Activated T-helper 9 cell treated with anti-CD3 and anti-CD28 coated beads, Interleukin-2, amount 50 U/mL, for 16 hours (primary cell): ENCODE results near the gene ZNF608.

Experiments
- DNase-seq: peaks from one replicate; pipeline ENCODE4 v3.0.0-alpha.2; 2020; ENCODE audit warnings: low read depth

Gene ZNF608, protein sequence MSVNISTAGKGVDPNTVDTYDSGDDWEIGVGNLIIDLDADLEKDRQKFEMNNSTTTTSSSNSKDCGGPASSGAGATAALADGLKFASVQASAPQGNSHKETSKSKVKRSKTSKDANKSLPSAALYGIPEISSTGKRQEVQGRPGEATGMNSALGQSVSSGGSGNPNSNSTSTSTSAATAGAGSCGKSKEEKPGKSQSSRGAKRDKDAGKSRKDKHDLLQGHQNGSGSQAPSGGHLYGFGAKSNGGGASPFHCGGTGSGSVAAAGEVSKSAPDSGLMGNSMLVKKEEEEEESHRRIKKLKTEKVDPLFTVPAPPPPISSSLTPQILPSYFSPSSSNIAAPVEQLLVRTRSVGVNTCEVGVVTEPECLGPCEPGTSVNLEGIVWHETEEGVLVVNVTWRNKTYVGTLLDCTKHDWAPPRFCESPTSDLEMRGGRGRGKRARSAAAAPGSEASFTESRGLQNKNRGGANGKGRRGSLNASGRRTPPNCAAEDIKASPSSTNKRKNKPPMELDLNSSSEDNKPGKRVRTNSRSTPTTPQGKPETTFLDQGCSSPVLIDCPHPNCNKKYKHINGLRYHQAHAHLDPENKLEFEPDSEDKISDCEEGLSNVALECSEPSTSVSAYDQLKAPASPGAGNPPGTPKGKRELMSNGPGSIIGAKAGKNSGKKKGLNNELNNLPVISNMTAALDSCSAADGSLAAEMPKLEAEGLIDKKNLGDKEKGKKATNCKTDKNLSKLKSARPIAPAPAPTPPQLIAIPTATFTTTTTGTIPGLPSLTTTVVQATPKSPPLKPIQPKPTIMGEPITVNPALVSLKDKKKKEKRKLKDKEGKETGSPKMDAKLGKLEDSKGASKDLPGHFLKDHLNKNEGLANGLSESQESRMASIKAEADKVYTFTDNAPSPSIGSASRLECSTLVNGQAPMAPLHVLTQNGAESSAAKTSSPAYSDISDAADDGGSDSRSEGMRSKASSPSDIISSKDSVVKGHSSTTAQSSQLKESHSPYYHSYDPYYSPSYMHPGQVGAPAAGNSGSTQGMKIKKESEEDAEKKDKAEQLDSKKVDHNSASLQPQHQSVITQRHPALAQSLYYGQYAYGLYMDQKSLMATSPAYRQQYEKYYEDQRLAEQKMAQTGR (N-terminal part only)

DNA sequence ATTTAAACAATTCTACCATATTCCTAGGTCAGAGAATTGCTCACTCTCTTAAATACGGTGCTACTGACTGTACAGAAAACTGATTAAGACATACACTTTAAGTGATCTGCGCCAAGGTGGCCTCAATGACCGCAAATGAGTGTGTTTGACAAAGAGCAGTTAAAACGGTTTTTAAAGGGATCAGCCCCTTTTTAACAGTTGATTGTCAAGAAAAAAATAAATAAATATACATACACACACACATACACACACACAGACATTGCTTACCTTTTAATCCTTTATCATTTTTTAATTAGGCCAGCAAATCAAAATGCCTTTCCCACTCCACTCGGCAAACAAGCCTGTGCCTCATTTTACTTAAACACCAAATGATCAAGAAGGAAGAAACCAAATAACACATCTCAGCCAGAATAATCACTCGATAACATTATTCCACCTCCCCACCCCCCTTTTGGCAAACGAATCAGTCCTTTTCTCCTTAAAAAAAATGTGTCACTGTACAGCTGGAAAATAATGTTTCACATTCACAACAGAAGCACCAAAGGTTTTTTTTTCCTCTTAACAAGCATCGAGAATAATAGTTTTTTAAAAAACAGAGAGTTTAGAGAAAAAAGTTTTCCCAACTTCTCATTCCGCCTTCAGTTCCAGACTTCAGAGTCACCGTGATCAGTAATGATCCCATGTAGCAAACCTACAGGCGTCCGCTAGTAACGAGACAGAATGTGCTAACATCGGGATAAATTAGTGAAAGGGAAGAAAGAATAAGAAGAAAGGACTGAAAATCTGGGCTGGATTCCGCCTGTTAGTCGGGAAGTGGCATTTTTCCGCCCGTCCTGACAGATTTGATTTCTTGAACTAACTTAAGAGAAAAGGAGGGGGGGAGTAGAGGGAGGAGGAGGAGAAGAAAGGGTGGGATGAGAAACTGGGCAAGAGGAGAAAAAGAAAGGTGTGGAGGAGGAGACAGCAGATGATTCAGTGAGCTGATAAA is at the start of gene ZNF608:
Gene ZNF608 (minus strand): TSS at position 712 of the 988 bp plus-strand sequence. CDS start 1,650 bp downstream, outside the sequence.
- no peak for DNase-seq

DNA sequence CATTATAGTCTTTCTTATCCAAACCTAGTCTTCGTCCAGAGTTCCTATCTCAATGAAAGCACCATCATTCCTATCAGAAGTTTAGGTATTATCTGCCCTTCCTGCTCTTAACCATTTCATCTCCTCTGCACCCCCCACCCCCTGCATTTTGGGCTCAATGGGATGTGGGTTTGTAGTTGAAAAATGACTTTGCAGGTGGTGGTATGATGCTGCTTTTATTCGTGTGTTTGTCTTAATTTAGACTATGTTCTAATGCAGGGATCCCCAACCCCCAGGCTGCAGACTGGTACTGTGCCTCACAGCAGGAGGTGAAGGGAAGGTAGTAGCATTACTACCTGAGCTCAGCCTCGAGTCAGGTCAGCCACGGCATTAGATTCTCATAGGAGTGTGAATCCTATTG is 49.4 kb upstream of the ZNF608 start:
- DNase-seq = no peak

DNA sequence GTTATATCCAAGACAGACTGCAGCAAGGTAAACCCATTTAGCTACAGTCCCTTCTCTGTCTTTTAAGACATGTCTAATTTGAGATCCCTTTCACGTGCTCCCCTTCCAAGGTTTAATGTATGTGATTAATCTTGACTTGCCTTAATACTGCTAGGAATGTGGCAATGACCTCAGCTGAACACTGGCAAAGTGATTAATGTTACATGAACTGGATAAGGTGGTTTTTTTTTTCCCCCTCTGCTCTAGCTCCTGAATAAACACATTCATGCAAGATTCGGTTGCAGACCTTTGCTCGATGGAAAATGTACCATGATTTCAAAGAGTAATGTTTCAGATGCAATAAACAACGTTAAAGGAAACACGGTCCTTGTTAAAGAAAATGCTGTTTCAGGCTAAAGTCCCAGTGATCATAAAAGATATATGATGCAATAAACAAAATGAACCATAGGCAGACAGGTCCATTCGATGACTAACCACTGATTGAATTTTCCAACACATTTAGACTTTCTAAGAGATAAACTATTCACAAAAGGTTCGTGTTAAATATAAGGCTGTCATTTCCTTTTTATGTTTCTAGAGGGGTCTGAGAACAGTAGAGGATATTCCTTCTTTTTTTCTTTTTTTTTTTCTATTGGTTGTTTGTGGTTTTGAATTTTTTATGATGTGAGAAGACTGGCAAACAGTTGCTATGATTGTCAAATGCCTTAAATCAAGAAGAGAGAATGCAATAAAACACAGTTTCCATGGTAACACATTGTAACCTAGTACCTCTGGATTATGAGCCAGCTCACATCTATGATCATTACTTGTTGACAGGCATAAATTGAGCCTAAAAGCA is 44.7 kb upstream of the ZNF608 start:
- no peak for DNase-seq

DNA sequence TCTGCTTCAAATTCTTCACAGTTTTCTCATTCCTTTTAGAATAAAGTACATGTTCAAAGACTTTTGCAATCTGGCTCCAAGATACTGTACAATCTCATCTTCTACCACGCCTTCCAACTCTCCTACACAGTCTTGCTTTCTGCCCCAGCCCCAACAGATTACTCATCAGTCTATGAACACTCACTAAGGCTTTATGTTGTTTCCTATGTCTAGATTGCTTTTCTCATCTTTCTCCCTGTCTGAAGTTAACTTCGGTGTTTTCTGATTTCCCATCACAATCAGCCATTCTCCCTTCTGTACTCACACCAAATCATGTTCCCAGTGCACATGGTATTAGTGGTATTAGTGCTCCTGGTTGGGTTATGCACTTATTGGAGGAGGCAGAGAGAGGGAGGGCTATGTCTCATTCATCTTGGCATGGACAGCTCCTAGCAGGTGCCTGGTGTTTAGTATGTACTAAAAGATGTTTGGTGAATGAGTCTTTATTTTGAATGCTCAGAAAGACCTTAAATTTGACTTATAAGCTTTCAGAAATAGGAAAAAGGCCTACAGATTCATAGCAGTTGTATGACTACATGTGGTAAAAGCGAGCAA is 44.0 kb upstream of the ZNF608 start:
- no peak for DNase-seq

DNA sequence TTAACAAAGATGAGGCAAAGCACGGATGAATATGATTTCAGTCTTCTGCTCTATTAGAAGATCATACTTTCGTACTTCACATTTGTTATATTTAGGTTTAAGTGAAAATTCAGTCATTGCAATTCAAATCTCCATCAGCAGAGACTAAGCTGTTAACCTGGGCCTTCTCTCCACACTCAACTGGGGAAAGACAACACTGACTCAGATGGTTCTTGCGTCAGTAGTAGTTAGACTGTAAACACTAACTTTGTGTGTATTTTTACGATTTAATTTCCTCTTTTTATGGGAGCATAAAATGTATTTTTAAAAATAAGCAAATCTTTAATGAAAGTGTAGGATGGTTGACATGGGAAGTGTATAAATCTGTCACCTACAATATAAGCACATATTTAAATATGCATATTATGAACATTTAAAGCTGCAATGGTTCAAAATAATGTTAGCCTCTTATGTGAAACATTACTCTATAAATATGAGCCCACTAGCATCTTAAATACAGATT is 42.7 kb upstream of the ZNF608 start:
- DNase-seq = no peak

DNA sequence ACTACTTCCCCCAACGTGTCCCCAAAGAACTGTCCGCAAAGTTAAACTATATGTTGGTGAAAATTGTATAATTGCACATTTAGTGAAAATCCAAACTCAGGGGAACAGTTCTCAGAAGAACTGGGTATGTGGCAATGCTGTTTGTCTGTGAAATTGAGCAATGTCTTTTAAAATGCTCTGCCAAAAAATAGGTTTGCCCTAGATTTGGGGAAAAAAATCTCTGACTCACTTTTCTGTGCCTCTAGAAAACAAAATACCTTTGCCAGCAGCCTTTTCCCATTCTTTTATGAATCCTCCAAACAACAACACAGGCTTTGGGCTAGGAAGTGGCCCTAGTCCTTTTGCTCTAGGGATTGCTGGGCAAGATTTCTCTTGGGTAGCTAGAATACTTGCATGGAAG is 37.4 kb upstream of the ZNF608 start:
- no peak for DNase-seq

DNA sequence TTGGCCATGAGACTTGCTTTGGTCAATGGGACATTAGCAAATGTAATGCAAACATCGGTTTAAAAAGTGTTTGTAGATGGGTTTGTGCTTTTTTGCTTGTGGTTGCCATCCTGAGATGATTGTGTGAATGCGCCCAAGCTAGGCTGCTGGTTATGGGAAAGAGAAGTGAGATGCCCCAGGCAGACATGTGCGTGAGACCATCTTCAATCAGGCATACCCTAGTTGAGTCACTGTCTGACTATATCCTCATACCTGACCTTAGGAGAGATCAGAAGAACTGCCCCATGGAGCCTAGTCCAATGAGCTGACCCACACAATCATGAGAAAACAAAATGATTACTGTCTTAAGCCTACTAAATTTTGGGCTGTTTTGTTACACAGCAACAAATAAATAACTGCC is 36.8 kb upstream of the ZNF608 start:
- no peak for DNase-seq

DNA sequence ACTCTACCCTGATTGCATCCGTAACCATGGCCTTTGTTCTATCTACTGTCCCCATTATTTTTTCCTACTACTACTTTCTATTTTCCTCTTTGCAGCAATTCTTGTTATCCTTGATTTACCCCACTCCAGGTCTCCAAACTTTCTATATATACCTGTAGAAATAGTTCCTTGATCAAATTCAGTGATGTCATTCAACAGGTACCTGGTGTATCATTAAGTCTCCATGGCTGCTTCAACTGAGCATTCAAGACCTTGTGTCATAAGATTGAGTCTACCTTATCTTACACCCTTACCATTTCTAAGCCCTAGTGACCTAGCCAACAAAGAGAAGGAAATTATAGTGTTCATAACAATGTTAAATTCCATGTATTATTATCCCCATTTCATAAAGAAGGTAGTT is 35.8 kb upstream of the ZNF608 start:
- DNase-seq = no peak

DNA sequence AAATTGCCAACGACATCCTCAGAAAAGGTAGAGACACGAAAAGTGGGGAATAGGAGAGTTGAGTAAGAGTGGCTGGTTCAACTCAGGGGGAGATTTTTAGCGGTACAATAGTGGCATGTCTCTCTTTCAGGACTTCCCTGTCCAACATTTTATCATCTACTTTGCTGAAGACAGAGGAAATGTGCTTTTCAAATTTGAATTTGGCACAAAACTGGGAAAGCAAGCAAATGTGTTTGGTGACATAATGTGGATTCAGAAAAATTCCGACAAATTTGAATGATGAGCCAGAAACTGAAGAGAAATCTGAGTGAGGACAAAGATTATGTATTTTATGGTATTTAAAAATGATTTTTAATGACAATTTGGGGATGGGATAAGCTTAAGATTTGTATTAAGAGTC is 33.6 kb upstream of the ZNF608 start:
- DNase-seq = no peak

DNA sequence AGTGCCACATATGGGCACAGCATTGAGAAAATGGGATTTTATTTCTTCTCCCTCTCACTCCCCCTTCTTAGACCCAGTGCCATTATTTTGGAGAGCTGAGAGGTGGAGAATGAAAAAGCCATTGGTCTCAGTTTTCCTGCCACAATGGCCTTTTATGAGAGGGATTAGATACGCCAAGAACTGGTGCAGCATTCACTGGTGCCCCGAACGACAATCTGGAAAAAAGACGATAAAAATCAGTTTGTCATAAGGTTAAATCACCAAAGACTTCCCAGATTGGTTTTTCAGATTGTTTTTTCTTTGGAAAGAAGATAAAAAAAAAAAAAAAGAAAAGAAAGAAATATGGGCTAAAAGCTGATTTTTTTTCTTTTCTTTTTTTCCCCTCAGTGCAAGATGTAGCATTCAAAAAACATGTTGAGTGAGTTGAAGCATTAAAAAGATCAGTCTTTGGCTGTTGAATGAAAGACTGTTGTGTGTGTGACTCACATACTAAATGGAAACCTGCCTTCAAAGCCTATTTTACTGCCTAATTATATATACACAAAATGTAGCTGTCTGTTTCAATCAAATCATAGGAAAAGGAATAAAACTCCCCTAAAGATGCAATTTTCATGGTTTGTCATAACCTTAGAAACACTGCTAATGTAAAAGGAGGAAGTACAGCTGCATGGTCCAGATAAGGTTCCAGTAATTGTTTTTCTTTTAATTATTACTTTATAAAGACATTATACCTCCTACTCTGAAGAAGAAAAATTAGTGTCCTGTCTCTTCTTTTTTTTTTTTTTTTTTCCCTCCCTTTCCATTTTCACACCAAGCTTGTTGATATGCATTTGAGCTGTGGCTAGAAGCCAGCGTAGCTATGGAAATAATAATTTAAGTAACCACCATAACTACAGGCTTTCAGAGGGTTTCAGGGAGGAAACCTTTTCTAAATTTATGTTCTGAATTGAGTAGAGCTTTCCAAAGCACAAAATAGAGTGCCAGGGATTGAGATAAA is 27.2 kb upstream of the ZNF608 start:
- DNase-seq = no peak

DNA sequence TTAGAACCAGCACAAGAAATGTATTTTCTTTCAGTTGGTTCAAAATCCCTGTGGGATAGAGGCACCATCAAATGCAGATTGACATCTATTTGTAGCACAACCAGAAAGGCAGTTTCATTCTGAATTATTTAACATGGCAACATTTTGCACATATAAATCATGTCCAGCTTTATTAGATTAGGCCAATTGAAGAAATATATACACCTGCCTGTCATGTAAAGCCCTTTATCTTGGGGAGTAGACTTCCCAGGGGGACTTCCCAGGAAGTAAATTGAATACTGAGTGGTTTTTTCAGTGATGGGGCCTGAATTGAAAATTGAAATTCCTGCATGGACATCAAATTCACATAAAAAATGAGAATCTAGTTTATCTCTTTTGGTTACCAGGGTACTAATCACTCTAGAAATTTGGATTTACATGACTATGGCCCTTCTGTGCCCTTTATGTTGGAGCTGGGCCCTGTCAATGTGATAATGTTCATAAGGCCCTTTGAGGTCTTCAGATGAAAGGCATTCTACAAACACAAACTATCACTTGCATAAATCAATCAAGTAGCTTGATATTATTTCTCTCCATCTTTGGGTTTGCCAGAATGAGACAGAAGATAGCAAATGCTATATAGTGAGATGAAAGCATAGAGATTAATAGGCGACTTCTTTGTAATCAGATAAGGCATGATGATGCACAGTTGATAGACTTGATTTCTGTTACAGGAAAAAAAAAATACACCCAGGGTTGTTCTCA is 26.2 kb upstream of the ZNF608 start:
- no peak for DNase-seq

DNA sequence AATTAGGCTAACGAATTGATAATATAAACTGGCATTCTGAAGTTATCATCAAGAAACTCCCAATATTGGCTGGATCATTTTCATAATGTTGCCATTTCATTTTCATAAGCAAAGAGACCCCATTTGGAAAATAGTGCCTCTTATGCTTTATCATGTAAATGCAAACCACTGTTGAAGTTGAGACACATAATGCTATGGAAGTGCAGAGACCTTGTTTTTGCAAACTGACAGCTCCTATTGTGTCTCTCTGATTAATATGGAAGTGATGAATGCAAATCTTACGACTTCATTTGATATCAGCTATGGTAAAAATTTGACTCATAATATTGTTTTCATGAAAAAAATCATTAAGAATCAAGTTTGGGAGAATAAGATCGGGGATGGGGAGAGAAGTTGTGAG is 25.3 kb upstream of the ZNF608 start:
- DNase-seq = no peak

DNA sequence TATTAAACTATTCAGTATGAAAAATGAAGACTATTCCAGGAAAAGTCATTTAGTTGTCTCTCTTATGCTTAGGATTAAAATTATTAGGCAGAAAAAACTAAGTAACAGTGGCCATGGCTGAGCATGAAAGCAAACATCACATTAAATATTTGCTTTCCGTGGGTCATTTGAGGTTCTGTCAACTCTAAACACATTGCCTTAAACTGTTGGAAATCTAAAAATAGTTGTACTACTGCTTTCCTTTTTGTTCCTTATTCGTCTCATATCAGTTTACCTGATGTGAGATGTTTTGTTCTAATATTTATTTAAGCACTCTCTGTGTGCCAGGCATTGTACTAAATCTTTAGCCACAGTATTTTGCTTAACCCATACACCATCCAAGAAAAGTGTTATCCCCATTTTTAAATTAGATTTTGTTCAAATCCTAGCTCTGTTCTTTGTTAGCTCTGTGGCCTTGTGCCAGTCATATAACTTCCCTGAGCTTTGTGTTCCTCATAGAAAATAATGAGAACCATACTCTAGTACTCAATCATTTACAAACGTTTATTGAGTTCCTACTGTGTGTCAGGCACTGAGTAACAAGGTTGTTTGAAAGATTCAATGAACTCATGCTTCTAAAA is 18.7 kb upstream of the ZNF608 start:
- DNase-seq = no peak

DNA sequence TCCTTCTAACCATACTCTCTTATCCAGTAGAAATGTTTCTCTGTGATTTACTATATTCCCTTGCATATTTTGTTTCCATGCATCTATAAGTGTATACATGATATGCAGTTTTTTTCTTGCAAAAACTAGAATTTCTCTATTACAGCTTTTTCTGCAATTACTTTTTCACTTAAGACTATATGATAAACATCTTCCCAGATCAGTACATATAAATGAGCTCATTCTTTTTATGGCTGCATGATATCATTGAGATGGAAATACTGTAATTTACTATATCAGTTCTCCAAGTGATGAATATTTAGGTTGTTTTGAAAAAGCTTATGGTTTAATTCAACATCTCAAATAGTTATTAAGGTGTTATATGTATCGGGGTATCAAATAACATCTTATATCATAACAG is 18.1 kb upstream of the ZNF608 start:
- no peak for DNase-seq

DNA sequence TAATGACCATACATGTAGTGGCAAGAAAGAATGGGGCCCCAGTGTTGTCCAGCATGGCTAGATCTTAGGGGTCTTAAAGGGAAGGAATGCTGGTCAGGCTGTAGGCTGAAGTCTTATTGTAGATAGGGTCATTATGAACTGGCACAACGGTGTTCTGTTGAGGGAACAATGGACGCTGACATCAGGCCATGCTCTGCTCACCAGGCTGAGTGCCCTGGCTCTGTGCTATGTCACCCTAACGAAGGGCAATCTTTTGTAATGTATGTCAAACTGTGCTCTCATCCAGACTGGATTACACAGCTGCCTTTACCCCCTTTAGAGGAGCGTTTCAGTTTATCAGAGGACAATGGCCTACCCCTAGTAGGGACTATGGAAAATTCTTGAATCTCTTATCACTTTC is 14.6 kb upstream of the ZNF608 start:
- no peak for DNase-seq

DNA sequence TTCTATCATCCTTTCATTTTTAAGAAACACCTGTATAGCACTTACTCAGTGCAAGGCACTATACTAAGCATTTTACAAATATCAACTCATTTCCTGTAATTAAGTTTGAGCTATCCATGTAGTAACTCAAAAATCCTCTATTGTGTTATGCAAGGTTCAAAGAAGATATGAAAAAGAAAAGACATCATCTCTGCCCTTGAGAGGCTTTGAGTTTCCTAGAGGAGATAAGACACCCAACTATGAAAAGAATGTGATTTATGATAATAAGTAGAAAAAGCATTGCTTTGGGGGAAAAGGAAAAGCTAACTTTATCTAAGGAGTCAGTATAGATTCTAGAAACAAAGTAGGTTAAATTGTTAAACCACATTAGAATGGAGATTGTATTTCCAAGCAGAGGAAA is 14.2 kb upstream of the ZNF608 start:
- no peak for DNase-seq

DNA sequence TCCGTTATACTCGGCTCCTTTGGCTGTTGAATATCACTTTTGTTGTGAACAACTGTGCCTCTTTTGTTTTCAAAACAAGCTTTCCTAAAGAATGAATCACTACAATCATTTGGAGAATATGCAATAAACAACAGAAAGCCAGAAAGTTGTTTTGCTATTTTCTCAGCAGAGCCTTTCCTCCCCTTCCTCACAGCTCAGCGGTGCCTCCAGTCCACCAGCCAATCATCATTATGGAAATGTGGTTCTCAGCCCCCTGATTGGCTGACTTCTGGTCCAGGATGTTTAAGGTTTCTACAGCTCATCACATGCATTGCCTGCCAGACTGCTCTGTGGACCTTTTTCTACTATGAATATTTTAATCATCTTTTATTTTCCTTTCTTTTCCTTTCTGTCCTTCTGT is 9.1 kb upstream of the ZNF608 start:
- DNase-seq = no peak

DNA sequence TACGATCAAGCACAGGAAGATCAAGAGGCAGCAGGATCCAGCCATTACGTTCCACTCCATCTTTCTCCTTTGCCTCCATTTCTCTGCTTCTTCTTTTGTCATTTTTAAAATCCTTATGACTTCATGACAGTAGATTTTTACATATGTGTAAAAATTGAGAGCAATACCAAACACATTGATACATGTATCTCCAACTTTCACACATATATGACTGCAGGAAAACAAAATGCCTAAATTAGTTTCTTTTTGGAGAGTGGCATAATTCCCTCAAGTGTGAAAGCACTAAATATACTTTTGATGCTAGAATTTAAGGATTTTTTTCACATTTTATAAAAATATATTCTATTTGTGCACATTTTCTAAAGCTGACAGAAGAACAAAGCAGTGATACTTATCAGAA is 8.6 kb upstream of the ZNF608 start:
- no peak for DNase-seq
